ENCODE data around the gene PROS1.
"Not testable (repeated sequence)": the region's sequence is repeated elsewhere in the genome, so short reads cannot be mapped to it uniquely, and the experiment has no call there.

DNA sequence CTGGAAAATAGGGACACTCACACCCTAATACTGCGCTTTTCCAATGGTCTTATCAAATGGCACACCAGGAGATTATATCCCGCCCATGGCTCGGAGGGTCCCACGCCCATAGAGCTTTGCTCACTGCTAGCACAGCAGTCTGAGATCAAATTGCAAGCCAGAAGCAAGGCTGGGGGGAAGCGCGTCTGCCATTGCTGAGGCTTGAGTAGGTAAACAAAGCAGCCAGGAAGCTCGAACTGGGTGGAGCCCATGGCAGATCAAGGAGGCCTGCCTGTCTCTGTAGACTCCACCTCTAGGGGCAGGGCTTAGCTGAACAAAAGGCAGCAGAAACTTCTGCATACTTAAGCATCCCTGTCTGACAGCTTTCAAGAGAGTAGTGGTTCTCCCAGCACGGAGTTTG is 23.7 kb downstream of the PROS1 start:
- TF ChIP-seq, protein P1, sequence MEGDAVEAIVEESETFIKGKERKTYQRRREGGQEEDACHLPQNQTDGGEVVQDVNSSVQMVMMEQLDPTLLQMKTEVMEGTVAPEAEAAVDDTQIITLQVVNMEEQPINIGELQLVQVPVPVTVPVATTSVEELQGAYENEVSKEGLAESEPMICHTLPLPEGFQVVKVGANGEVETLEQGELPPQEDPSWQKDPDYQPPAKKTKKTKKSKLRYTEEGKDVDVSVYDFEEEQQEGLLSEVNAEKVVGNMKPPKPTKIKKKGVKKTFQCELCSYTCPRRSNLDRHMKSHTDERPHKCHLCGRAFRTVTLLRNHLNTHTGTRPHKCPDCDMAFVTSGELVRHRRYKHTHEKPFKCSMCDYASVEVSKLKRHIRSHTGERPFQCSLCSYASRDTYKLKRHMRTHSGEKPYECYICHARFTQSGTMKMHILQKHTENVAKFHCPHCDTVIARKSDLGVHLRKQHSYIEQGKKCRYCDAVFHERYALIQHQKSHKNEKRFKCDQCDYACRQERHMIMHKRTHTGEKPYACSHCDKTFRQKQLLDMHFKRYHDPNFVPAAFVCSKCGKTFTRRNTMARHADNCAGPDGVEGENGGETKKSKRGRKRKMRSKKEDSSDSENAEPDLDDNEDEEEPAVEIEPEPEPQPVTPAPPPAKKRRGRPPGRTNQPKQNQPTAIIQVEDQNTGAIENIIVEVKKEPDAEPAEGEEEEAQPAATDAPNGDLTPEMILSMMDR (IDR thresholded peaks at IDR 0.05): not testable (repeated sequence)
- TF ChIP-seq POLR2A (IDR thresholded peaks at IDR 0.05): not testable (repeated sequence)
